Astrocyte of the spinal cord (primary cell): Measurements from ENCODE around the gene HS6ST1.

Source experiments
- DNase-seq: peaks from one replicate; pipeline ENCODE4 v3.0.0; 2011; ENCODE audit warnings: low read depth, low spot score
- H3K4me3 ChIP-seq: 2 replicates; pipeline ENCODE4 v1.5.1; 2011; ENCODE audit warnings: low read depth, mild to moderate bottlenecking, low read length, moderate library complexity
- CTCF ChIP-seq: IDR thresholded peaks from 2 replicates; pipeline ENCODE4 v1.5.1; 2012; ENCODE audit warnings: low read depth, mild to moderate bottlenecking, low read length, inconsistent platforms
- in situ Hi-C: cut with HindIII; loops from 2 replicates; pipeline ENCODE4 v1.10.0; 2017; ENCODE audit warnings: low sequenced_read_pairs

Gene HS6ST1

GRCh38 chr2:128318776-128319464, at the start of gene HS6ST1:
HS6ST1 (minus strand) TSS chr2:128318868; CDS start chr2:128318563, 305 bp downstream.
- DNase-seq, result peak; percentile 73
- no peak for TF ChIP-seq CTCF
- peak within 1 kb of the TSS; percentile 76 for H3K4me3 ChIP-seq
- in situ Hi-C loops, result no loop called here

DNA sequence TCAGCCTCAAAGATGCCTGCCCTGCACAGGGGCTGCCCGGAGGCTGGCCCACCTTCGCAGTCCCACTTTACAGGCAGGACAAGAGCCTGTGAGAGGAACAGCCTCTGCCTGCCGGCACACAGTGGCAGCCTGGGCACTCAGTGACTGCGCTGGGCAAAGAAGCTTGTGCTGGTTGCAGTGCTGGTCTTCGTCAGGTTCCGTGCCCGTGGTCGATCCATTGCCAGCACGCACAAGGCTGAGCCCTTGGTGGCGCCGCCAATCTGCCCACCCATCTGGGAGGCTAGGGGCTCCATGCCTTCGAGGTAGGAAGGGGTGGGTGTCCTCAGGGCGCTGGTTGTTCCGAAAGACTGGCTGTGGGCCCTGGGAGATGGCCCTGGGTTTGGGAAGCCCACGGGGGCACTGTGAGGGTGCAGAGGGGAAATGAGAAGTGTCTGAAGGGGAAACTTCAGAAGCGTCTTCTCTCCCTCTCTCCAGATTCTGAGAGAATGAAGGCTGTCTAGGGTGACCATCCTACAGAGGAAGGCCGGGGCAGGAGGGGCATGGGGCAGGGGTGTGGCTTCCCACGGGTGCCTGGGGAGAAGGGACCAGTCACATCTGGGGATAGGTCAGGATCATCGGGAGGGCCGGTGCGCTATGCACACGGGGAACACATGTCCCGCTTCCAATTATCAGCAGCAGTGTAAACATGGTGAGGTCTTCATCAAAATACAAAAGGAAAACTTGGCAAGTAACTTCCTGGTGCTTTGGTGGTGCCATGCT, 49.1 kb upstream of the HS6ST1 start:
- H3K4me3 ChIP-seq, result no peak overlapping the region
- no peak for DNase-seq
- no peak for TF ChIP-seq CTCF
- in situ Hi-C loops, result no loop called here

DNA sequence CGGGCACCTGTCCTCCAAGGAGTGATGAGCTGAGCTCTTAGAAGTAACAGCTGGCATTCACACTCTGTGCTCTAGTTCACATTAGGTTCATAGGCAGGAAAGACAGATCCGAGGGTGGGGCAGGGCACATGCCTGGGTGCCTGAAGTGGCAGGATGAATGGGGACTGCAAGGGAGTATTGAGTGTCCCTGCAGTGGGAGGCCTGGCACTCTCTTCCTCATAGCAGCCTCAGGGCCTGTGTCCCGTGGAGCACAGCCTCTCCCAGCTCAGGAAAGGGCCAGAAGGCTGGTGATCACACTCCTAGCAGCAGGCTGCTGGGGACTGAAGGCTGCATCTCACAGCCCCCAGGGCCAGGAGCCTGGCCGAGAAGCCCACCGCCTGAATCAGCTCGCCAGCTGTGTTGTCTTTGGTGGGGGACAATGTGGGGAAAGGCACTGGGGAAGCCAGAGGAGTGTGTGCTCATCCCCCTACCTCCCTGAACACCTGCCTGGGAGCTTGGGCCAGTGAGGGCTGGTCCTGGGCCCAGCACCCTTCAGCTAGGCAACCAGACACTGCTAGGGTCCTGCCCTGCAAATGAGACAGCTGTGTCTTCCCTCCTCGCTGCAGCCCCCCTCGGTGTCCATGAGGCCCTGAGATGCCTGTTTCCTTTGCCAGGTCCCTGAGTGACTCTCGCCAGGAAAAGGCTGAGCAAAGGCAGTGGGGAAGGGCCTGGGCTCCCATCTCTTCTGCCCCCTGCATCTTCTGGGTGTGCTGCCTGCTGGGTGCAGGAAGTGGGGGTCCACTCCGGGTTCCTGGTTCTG, 48.2 kb upstream of the HS6ST1 start:
- in situ Hi-C loops, result no loop called here
- DNase-seq, result no peak
- TF ChIP-seq CTCF, result no peak
- H3K4me3 ChIP-seq, result no peak overlapping the region

GRCh38 chr2:128365217-128365905, 46.7 kb upstream of the HS6ST1 start:
- in situ Hi-C loops, result no loop called here
- no peak for TF ChIP-seq CTCF
- no peak overlapping the region for H3K4me3 ChIP-seq
- no peak for DNase-seq

GRCh38 chr2:128364441-128364911, 45.8 kb upstream of the HS6ST1 start:
- no peak for TF ChIP-seq CTCF
- no peak for DNase-seq
- in situ Hi-C loops, result no loop called here
- H3K4me3 ChIP-seq, result no peak overlapping the region

DNA sequence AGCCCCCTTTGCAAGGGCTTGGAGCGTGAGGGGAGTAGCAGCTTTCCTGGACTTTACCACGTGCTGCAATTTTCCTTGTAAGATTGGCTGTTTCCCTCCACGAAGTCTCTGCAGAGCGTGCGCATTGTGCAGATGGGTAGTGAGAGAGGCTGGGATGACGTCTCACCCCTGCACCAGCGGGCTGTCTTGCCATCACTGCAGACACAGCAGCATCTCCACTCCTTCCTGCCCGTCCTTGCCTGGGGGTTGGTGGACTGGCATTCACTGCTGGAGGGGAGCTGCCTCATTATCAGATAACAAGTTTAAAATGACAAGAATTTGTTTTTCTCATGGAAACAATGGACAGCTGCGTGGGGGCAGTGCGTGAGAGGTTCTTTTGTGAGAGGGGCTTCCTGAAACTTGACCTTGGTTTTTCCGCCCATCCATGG, 45.3 kb upstream of the HS6ST1 start:
- no peak for TF ChIP-seq CTCF
- in situ Hi-C loops, result no loop called here
- no peak overlapping the region for H3K4me3 ChIP-seq
- DNase-seq, result no peak
